HepG2 (cell line): ENCODE measurements around the gene RGP1. TPM values are rescaled to one million over a fixed set of nuclear protein-coding genes. Genes with fewer than 3 reads are reported as not detected.
A peak's percentile ranks its signal among the peaks of the same experiment; 100 is the strongest.

Experiments used
- DPF2 ChIP-seq: sonication (generic); formaldehyde crosslinking; IDR thresholded peaks from 2 replicates; pipeline ENCODE4 v1.4.0; 2020; ENCODE audit warnings: mild to moderate bottlenecking, low read depth, missing genetic modification reagents, borderline replicate concordance
- FUBP1 ChIP-seq: sonication (generic); formaldehyde crosslinking; IDR thresholded peaks from 2 replicates; pipeline ENCODE4 v1.5.1; 2020; ENCODE audit warnings: missing genetic modification reagents, mild to moderate bottlenecking, borderline replicate concordance
- HHEX ChIP-seq: IDR thresholded peaks from 2 replicates; pipeline ENCODE4 v1.6.1; 2016; ENCODE audit warnings: control low read depth
- HMG20A ChIP-seq: IDR thresholded peaks from 2 replicates; pipeline ENCODE4 v1.6.1; 2016; ENCODE audit warnings: borderline replicate concordance
- PATZ1 ChIP-seq: sonication (generic); formaldehyde crosslinking; IDR thresholded peaks from 2 replicates; pipeline ENCODE4 v1.4.0; 2020; ENCODE audit warnings: missing genetic modification reagents
- PAX8 ChIP-seq: sonication (generic); formaldehyde crosslinking; IDR thresholded peaks from 2 replicates; pipeline ENCODE4 v1.8.0; 2022; ENCODE audit warnings: mild to moderate bottlenecking, missing genetic modification reagents, borderline replicate concordance
- PHF8 ChIP-seq: sonication (generic); formaldehyde crosslinking; IDR thresholded peaks from 2 replicates; pipeline ENCODE4 v1.5.0; 2020; ENCODE audit warnings: missing genetic modification reagents
- REST ChIP-seq, 2 experiments: IDR thresholded peaks; 2 replicates each; pipeline ENCODE4 v1.6.1; 2011 to 2012; ENCODE audit warnings: low read length in 2 of 2, borderline replicate concordance in 1 of 2, low read depth in 1 of 2, mild to moderate bottlenecking in 1 of 2, moderate library complexity in 1 of 2
- TBP ChIP-seq: sonication (generic); formaldehyde crosslinking; IDR thresholded peaks from 2 replicates; pipeline ENCODE4 v1.5.0; 2020; ENCODE audit warnings: missing genetic modification reagents
- WIZ ChIP-seq: sonication (generic); formaldehyde crosslinking; IDR thresholded peaks from 2 replicates; pipeline ENCODE4 v1.5.1; 2020; ENCODE audit warnings: mild to moderate bottlenecking, missing genetic modification reagents
- ZBTB38 ChIP-seq: sonication (generic); formaldehyde crosslinking; IDR thresholded peaks from 2 replicates; pipeline ENCODE4 v1.5.1; 2020; ENCODE audit warnings: mild to moderate bottlenecking, missing genetic modification reagents
- ZNF33B ChIP-seq: sonication (generic); formaldehyde crosslinking; IDR thresholded peaks from 2 replicates; pipeline ENCODE4 v1.5.1; 2020; ENCODE audit warnings: mild to moderate bottlenecking, missing genetic modification reagents
- ZNF432 ChIP-seq: sonication (generic); formaldehyde crosslinking; IDR thresholded peaks from 2 replicates; pipeline ENCODE4 v1.5.0; 2020; ENCODE audit warnings: missing genetic modification reagents, mild to moderate bottlenecking, borderline replicate concordance
- ZNF563 ChIP-seq: sonication (generic); formaldehyde crosslinking; IDR thresholded peaks from 2 replicates; pipeline ENCODE4 v1.8.0; 2022; ENCODE audit warnings: mild to moderate bottlenecking, moderate library complexity, missing genetic modification reagents
- ZNF605 ChIP-seq: sonication (generic); formaldehyde crosslinking; IDR thresholded peaks from 2 replicates; pipeline ENCODE4 v1.8.0; 2022; ENCODE audit warnings: mild to moderate bottlenecking, missing genetic modification reagents
- polyA plus RNA-seq, 8 experiments: library from polyadenylated mRNA; depleted of rRNA in 3 of 8; stranded (reverse) in 7 of 8; unstranded in 1 of 8; fragments of >200 nt; fragmentation: Illumina TruSeq in 4 of 8; extraction: Trizol in 4 of 8; gene quantifications; 2 replicates each; pipeline versions ENCODE4 v1.2.1 to v1.2.3, GENCODE V29; 2011 to 2016; ENCODE audit warnings: low read depth in 4 of 8, missing spikeins in 1 of 8, mixed read lengths in 1 of 8; ENCODE audit not compliant: insufficient read depth in 1 of 8
- total RNA-seq, 5 experiments: library from RNA; depleted of rRNA; stranded (reverse); fragments of >200 nt; fragmentation: Illumina TruSeq; extraction: Trizol; gene quantifications; 2 replicates each; pipeline ENCODE4 v1.2.3, GENCODE V29; 2016; ENCODE audit warnings: low read depth in 1 of 5
- TF ChIP-seq, protein P1 (sequence below): sonication (generic); formaldehyde crosslinking; IDR thresholded peaks from 2 replicates; pipeline ENCODE4 v1.8.1; 2023; ENCODE audit warnings: mild to moderate bottlenecking, missing genetic modification reagents
- TF ChIP-seq, protein P2 (sequence below): sonication (generic); formaldehyde crosslinking; IDR thresholded peaks from 2 replicates; pipeline ENCODE4 v1.9.0; 2021; ENCODE audit warnings: missing genetic modification reagents, borderline replicate concordance

RGP1 gene
- total and polyA plus RNA-seq, 2 of the 13 experiments (the other 11 are each of a cell fraction or from before 2014, with no cell fraction given): 12.7 to 21.0 TPM

- TF ChIP-seq ZBTB38 (CRISPR knock-in tag) (peak; percentile 41; the same call in 1 of the 2 replicates), PAX8 (no peak), HMG20A (CRISPR knock-in tag) (no peak), ZNF432 (CRISPR knock-in tag) (no peak), PHF8 (CRISPR knock-in tag) (no peak), ZNF33B (CRISPR knock-in tag) (no peak), FUBP1 (CRISPR knock-in tag) (no peak), HHEX (CRISPR knock-in tag) (no peak), WIZ (no peak), REST (IDR thresholded peaks at IDR 0.05; ENCODE audit: borderline replicate concordance in 1 of 2, low read depth in 1 of 2, low read length in 2 of 2) (no peak), ZNF563 (CRISPR knock-in tag) (no peak), PATZ1 (CRISPR knock-in tag) (0 out of 2 replicates have a peak, but pooled peaks have one; percentile 26), TBP (no peak), DPF2 (CRISPR knock-in tag) (no peak), ZNF605 (peak; percentile 49; the same call in 1 of the 2 replicates)
- TF ChIP-seq, protein P1, sequence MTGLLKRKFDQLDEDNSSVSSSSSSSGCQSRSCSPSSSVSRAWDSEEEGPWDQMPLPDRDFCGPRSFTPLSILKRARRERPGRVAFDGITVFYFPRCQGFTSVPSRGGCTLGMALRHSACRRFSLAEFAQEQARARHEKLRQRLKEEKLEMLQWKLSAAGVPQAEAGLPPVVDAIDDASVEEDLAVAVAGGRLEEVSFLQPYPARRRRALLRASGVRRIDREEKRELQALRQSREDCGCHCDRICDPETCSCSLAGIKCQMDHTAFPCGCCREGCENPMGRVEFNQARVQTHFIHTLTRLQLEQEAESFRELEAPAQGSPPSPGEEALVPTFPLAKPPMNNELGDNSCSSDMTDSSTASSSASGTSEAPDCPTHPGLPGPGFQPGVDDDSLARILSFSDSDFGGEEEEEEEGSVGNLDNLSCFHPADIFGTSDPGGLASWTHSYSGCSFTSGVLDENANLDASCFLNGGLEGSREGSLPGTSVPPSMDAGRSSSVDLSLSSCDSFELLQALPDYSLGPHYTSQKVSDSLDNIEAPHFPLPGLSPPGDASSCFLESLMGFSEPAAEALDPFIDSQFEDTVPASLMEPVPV: no peak
- TF ChIP-seq, protein P2, sequence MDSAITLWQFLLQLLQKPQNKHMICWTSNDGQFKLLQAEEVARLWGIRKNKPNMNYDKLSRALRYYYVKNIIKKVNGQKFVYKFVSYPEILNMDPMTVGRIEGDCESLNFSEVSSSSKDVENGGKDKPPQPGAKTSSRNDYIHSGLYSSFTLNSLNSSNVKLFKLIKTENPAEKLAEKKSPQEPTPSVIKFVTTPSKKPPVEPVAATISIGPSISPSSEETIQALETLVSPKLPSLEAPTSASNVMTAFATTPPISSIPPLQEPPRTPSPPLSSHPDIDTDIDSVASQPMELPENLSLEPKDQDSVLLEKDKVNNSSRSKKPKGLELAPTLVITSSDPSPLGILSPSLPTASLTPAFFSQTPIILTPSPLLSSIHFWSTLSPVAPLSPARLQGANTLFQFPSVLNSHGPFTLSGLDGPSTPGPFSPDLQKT (CRISPR knock-in tag): no peak
Measured at GRCh38 chr9:35801328-35802128, 52.4 kb downstream of the RGP1 start (continued).
